ENCODE data around the gene GRIK5.

Gene GRIK5

DNA sequence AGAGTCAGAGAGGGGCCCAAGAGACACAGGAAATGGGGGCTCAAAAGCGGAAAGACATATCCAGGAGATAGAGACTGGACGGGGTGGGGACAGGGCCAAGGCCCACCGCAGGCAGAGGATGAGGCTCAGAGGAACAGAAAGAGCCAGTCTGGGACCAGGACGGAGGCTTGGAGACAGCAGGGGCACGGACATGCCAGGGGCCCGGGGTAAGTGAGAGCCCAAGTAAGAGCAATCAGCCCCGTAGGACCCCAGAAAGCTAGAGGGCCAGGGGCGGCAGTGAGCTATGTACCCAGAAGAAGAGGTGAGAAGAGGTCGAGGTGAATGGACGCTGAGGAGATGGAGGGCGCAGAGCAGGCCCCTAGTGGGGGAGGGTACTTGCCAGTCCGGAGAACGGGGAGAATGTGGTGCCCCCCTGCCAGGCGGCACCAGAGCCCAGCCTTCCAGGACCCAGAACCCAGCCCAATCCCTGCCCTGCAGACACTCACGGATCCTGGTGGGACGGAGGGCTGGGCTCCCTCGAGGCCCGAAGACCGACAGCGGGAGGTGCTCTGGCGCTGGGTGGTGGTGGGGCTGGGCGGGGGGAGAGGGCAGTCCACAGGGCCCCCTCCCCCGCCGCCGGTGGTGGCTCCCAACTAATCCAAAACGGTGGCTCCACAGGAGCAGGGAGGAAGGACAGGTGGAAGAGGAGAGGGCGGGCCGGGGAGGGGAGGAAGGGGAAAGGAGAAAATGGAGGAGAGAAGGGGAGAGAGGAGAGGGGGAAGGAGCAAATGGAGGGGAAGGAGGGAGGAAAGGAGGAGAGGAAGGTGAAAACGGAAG, 1.0 kb downstream of the GRIK5 start:
- TF ChIP-seq FOXP2 (optimal IDR thresholded peaks at IDR 0.05; ENCODE audit: borderline replicate concordance, extremely low read depth, extremely low read length, insufficient read depth) (no peak), SIN3A (IDR thresholded peaks at IDR 0.05; ENCODE audit: borderline replicate concordance, insufficient read depth, low read length) (no peak), TAF1 (IDR thresholded peaks at IDR 0.05; ENCODE audit: borderline replicate concordance, insufficient read depth, low read length) (no peak), POLR2AphosphoS5 (IDR thresholded peaks at IDR 0.05; ENCODE audit: low read depth, low read length) (no peak)
- TF ChIP-seq, protein P1, sequence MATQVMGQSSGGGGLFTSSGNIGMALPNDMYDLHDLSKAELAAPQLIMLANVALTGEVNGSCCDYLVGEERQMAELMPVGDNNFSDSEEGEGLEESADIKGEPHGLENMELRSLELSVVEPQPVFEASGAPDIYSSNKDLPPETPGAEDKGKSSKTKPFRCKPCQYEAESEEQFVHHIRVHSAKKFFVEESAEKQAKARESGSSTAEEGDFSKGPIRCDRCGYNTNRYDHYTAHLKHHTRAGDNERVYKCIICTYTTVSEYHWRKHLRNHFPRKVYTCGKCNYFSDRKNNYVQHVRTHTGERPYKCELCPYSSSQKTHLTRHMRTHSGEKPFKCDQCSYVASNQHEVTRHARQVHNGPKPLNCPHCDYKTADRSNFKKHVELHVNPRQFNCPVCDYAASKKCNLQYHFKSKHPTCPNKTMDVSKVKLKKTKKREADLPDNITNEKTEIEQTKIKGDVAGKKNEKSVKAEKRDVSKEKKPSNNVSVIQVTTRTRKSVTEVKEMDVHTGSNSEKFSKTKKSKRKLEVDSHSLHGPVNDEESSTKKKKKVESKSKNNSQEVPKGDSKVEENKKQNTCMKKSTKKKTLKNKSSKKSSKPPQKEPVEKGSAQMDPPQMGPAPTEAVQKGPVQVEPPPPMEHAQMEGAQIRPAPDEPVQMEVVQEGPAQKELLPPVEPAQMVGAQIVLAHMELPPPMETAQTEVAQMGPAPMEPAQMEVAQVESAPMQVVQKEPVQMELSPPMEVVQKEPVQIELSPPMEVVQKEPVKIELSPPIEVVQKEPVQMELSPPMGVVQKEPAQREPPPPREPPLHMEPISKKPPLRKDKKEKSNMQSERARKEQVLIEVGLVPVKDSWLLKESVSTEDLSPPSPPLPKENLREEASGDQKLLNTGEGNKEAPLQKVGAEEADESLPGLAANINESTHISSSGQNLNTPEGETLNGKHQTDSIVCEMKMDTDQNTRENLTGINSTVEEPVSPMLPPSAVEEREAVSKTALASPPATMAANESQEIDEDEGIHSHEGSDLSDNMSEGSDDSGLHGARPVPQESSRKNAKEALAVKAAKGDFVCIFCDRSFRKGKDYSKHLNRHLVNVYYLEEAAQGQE (IDR thresholded peaks at IDR 0.05; ENCODE audit: insufficient read depth in 1 of 2, low read depth in 2 of 2, low read length in 2 of 2): no peak

DNA sequence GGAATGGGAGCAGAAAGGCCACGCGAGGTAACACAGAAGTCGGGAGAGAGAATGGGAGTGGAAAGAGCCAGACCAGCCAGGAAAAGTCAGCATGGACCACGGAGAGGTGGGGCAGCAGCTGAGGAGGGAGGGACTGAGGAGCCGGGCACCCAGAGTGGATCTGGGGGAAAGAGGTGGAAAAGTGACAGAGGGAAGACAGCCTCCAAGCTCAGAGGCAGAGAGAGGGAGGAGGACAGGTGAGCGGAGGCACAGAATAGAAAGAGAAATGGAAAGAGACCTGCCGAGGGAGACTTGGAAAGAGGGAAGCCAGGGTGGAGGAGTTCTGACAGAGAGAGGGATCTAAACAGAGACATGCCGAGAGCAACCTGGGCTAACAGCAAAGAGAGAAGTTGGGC, 1.6 kb downstream of the GRIK5 start:
- TF ChIP-seq POLR2AphosphoS5 (IDR thresholded peaks at IDR 0.05; ENCODE audit: low read depth, low read length) (no peak), TAF1 (IDR thresholded peaks at IDR 0.05; ENCODE audit: borderline replicate concordance, insufficient read depth, low read length) (no peak), SIN3A (IDR thresholded peaks at IDR 0.05; ENCODE audit: borderline replicate concordance, insufficient read depth, low read length) (no peak), FOXP2 (optimal IDR thresholded peaks at IDR 0.05; ENCODE audit: borderline replicate concordance, extremely low read depth, extremely low read length, insufficient read depth) (no peak)
- TF ChIP-seq, protein P1 (IDR thresholded peaks at IDR 0.05; ENCODE audit: insufficient read depth in 1 of 2, low read depth in 2 of 2, low read length in 2 of 2): no peak

DNA sequence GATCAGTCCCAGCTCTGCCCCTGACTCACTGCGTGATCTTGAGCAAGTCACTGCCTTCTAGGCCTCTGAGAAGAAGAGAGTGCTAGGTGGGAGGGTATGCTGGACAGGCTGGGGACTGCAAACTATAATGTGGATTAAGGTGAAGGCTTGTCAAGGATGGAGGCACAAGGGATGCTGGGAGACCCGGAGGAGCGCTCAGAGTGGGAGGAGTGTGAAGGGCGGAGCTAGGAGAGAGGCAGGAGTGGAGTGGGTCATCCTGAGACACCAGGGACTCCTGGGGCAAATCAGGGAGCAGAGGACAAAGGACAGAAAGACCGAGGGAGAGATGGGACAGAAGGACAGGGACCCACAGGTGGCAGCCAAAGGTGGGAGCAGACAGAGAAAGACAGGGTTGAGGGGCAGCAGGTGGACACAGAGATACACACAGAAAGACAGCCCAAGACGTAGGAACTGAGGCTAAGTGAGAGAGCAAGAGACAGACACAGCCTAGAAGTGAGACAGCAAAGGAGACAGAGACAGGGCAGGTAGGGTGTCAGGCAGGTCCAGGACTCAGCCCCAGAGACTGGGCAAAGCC, 2.6 kb downstream of the GRIK5 start:
- no peak for TF ChIP-seq TAF1 (IDR thresholded peaks at IDR 0.05; ENCODE audit: borderline replicate concordance, insufficient read depth, low read length)
- no peak for TF ChIP-seq POLR2AphosphoS5 (IDR thresholded peaks at IDR 0.05; ENCODE audit: low read depth, low read length)
- TF ChIP-seq FOXP2 (optimal IDR thresholded peaks at IDR 0.05; ENCODE audit: borderline replicate concordance, extremely low read depth, extremely low read length, insufficient read depth): no peak
- TF ChIP-seq SIN3A (IDR thresholded peaks at IDR 0.05; ENCODE audit: borderline replicate concordance, insufficient read depth, low read length): no peak
- TF ChIP-seq, protein P1 (IDR thresholded peaks at IDR 0.05; ENCODE audit: insufficient read depth in 1 of 2, low read depth in 2 of 2, low read length in 2 of 2): no peak

DNA sequence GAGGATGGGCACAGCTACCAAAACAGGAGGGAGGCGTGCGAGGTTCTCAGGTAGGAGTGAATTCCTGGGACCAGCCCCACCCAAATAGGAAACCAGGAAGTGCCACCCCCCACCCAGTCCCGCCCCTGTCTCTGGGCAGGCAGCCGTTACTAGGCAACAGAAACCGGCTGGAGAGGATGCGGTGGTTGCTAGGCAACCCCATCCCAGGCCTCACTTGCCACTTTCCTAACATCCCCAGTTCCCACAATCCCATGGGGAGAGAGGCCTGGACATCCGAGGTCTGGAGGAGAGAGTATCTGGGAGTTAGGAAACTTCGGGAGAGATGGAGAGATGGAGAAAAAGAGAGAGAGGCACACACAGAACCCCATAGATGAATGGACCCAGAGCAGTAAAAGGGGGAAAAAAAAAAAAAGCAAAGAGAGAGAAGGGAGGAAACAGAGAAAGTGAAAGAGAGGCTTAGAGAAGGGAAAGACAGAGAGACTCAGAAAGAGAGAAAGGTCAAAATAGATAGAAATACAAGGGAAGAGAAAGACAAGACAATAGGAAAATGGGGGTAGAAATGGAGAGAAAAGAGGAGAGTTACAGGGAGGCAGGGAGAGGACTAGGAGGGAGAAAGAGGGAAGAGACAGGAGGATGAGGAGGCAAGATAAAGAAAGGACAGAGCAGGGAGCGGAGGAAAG, 3.8 kb downstream of the GRIK5 start:
- TF ChIP-seq FOXP2 (optimal IDR thresholded peaks at IDR 0.05; ENCODE audit: borderline replicate concordance, extremely low read depth, extremely low read length, insufficient read depth): no peak
- TF ChIP-seq, protein P1 (IDR thresholded peaks at IDR 0.05; ENCODE audit: insufficient read depth in 1 of 2, low read depth in 2 of 2, low read length in 2 of 2): no peak
- TF ChIP-seq POLR2AphosphoS5 (IDR thresholded peaks at IDR 0.05; ENCODE audit: low read depth, low read length): no peak
- TF ChIP-seq TAF1 (IDR thresholded peaks at IDR 0.05; ENCODE audit: borderline replicate concordance, insufficient read depth, low read length): no peak
- TF ChIP-seq SIN3A (IDR thresholded peaks at IDR 0.05; ENCODE audit: borderline replicate concordance, insufficient read depth, low read length): no peak

Data from PFSK-1 (cell line).